ENCODE measurements around the gene C1orf159. TPM values are rescaled to one million over a fixed set of nuclear protein-coding genes. Genes with fewer than 3 reads are reported as not detected.

The C1orf159 gene
- total and polyA plus RNA-seq, 9 of the 15 experiments (the other 6 are each of a cell fraction or from before 2014, with no cell fraction given) = 0.28 to 54.9 (median 10.6) TPM

DNA sequence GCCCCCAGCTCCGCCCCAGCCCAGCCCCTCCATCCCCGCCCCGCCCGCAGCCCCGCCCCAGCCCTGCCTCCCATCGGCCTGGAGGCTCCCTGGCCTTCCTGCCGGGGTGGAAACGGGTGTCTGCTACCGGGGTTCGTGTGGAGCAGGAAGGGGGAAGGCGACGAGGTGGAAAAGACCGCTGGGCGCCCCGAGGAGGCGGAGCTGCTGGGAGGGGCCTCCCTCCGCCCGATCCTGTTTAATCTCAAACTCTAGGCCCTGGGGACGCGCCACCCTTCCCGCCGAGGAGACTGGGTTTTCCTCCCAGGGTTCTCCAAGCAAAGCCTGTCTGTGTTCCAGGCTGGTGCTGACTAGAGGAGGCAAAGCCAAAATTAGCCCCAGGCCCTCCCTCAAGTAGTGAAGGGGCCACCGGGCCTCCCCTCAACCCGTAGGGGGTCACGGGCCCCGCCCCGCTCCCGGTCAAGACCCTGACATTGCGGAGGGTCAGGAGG, 41.6 kb upstream of the C1orf159 start (continued):
- peak; percentile 67 for TF ChIP-seq ZBTB1 (CRISPR knock-in tag; IDR thresholded peaks at IDR 0.05; ENCODE audit: borderline replicate concordance, low read depth)
- TF ChIP-seq RCOR1 (IDR thresholded peaks at IDR 0.05; ENCODE audit: borderline replicate concordance in 1 of 2, low read depth in 2 of 2, low read length in 2 of 2) = peak in 1 of 2 experiments; percentile 61; a peak in 1 of 4 replicates
- TF ChIP-seq SP1 (CRISPR knock-in tag; IDR thresholded peaks at IDR 0.05) = peak; percentile 45; the same call in 1 of the 2 replicates
- peak; percentile 34; the same call in 1 of the 2 replicates for TF ChIP-seq KLF1 (tag; IDR thresholded peaks at IDR 0.05)
- 0 out of 2 replicates have a peak, but pooled peaks have one; percentile 15 for TF ChIP-seq GMEB1 (CRISPR knock-in tag; IDR thresholded peaks at IDR 0.05)
- peak; percentile 37 for TF ChIP-seq NFIC (IDR thresholded peaks at IDR 0.05)
- peak; percentile 78 for TF ChIP-seq LCOR (CRISPR knock-in tag; IDR thresholded peaks at IDR 0.05)
- peak; percentile 63 for TF ChIP-seq CHD1 (IDR thresholded peaks at IDR 0.05; ENCODE audit: low read length)
- TF ChIP-seq ZNF592 (IDR thresholded peaks at IDR 0.05) = 0 out of 2 replicates have a peak, but pooled peaks have one; percentile 34
- TF ChIP-seq ZBTB43 (CRISPR knock-in tag; IDR thresholded peaks at IDR 0.05) = no peak
- TF ChIP-seq BHLHE40 (IDR thresholded peaks at IDR 0.05; ENCODE audit: low read length) = 0 out of 2 replicates have a peak, but pooled peaks have one; percentile 26
- TF ChIP-seq SPI1 (IDR thresholded peaks at IDR 0.05; ENCODE audit: borderline replicate concordance, low read depth, low read length) = peak; percentile 37; the same call in 1 of the 2 replicates
- TF ChIP-seq NR2F6 (CRISPR knock-in tag; IDR thresholded peaks at IDR 0.05) = 0 out of 2 replicates have a peak, but pooled peaks have one; percentile 13
- peak; percentile 63; the same call in 1 of the 2 replicates for TF ChIP-seq CTBP1 (IDR thresholded peaks at IDR 0.05; ENCODE audit: borderline replicate concordance)
- TF ChIP-seq POLR2B (IDR thresholded peaks at IDR 0.05; ENCODE audit: low read depth, partially characterized antibody) = peak; percentile 86
- no peak for TF ChIP-seq HDAC8 (tag; IDR thresholded peaks at IDR 0.05)
- TF ChIP-seq EGR1 (conservative IDR thresholded peaks at IDR 0.05) = no peak
- TF ChIP-seq TOE1 (IDR thresholded peaks at IDR 0.05; ENCODE audit: borderline replicate concordance) = 0 out of 2 replicates have a peak, but pooled peaks have one; percentile 46
- TF ChIP-seq TOE1 (CRISPR knock-in tag; IDR thresholded peaks at IDR 0.05; ENCODE audit: borderline replicate concordance, low read depth) = no peak
- TF ChIP-seq HEY1 (CRISPR knock-in tag; IDR thresholded peaks at IDR 0.05; ENCODE audit: borderline replicate concordance) = 0 out of 2 replicates have a peak, but pooled peaks have one; percentile 36
- no peak for TF ChIP-seq ZNF197 (CRISPR knock-in tag; IDR thresholded peaks at IDR 0.05; ENCODE audit: low read depth)
- TF ChIP-seq POLR2H (tag; IDR thresholded peaks at IDR 0.05; ENCODE audit: low read depth) = peak; percentile 94
